ENCODE data around the gene TRIM14. TPM values are rescaled to one million over a fixed set of nuclear protein-coding genes. Genes with fewer than 3 reads are reported as not detected.
"Not testable (repeated sequence)": the region's sequence is repeated elsewhere in the genome, so short reads cannot be mapped to it uniquely, and the experiment has no call there.

Gene TRIM14
- total and polyA plus RNA-seq, 2 donors (not counting 1 experiment from before 2014, with no cell fraction given): 22.5 to 23.9 TPM

- H4K20me1 ChIP-seq (ENCODE audit: control insufficient read depth, insufficient read depth, low read length, poor library complexity, severe bottlenecking): no peaks in the 10 kb centered on the region
- peak overlapping the region; percentile 88 for H3K4me3 Mint-ChIP-seq
- H2AFZ ChIP-seq (ENCODE audit: insufficient read depth, low read depth, low read length, poor library complexity, severe bottlenecking): peak overlapping the region; percentile 97
- peaks cover 11% of the 10 kb centered on the region for H3K79me2 ChIP-seq (ENCODE audit: control insufficient read depth, insufficient read depth, low read length)
- peak overlapping the region; percentile 95 for H3K27ac Mint-ChIP-seq
- no peaks in the 10 kb centered on the region for H3K36me3 ChIP-seq (replicated peaks in 1 of 2; ENCODE audit: control extremely low read depth in 1 of 2, control insufficient read depth in 1 of 2, extremely low read depth in 1 of 2, insufficient read depth in 2 of 2, low read length in 1 of 2)
- peak overlapping the region; percentile 91 for H3K4me2 ChIP-seq (replicated peaks; ENCODE audit: low read depth, low read length, poor library complexity, severe bottlenecking)
- ATAC-seq (ENCODE audit: low read depth) (peak; percentile 43), DNase-seq (peak; percentile 62)
- H3K27me3 Mint-ChIP-seq: no peaks in the 10 kb centered on the region
- POLR2A ChIA-PET: interaction anchor here (0.6 to 4.6 kb wide), 10 partner anchors 9 to 486 kb away, joined by 3 to 24 read pairs (median 4); partner anchors contain the start of genes NANS and TBC1D2
- CTCF ChIA-PET: interaction anchor here (1.0 to 3.4 kb wide), 13 partner anchors 8 to 146 kb away, joined by 3 to 16 read pairs (median 5); partner anchors contain the start of gene TBC1D2
- peak overlapping the region; percentile 47 to 91 (median 82) for H3K4me3 ChIP-seq (ENCODE audit: control extremely low read depth in 1 of 5, extremely low read depth in 1 of 5, insufficient read depth in 1 of 5, low read depth in 2 of 5, low read length in 4 of 5)
- no peaks in the 10 kb centered on the region for H3K9me3 ChIP-seq (ENCODE audit: control extremely low read depth in 1 of 3, control insufficient read depth in 2 of 3, insufficient read depth in 1 of 3, low read length in 2 of 3)
- peaks cover 28 to 33% of the 10 kb centered on the region in 2 donors for H3K4me1 ChIP-seq (ENCODE audit: control insufficient read depth in 2 of 2, insufficient read depth in 2 of 2, low read length in 2 of 2)
- H3K9ac ChIP-seq (ENCODE audit: low read length): peak overlapping the region; percentile 83
- TF ChIP-seq EZH2 (IDR thresholded peaks at IDR 0.05; ENCODE audit: borderline replicate concordance, insufficient read depth, low read depth, low read length, poor library complexity, severe bottlenecking): no peak
- TF ChIP-seq CTCF (IDR thresholded peaks at IDR 0.05): peak; percentile 42
- 33% methylated on average over 4 of the region's 5 CpGs for WGBS (ENCODE audit: insufficient coverage)
- H3K4me1 Mint-ChIP-seq: peaks cover 45% of the 10 kb centered on the region
- intact Hi-C loops (cut with micrococcal nuclease): loop anchor here (1.0 to 5.0 kb wide), 4 partner anchors 10 to 139 kb away; partner anchors contain the start of gene TBC1D2
- no peaks in the 10 kb centered on the region for H3K27me3 ChIP-seq (replicated peaks in 1 of 4; ENCODE audit: control extremely low read depth in 1 of 4, control insufficient read depth in 3 of 4, insufficient read depth in 4 of 4, low read length in 3 of 4)
- peak overlapping the region; percentile 69 to 78 for H3K27ac ChIP-seq (ENCODE audit: low read length in 2 of 2)
- no peaks in the 10 kb centered on the region for H3K9me3 Mint-ChIP-seq (ENCODE audit: insufficient read depth)
Observed at GRCh38 chr9:98117984-98118639, 910 bp downstream of the TRIM14 start.

- intact Hi-C loops (cut with micrococcal nuclease): loop anchor here (5.0 kb wide), 1 partner anchor 140 kb away; the partner anchor contains the start of gene TBC1D2
- H2AFZ ChIP-seq (ENCODE audit: insufficient read depth, low read depth, low read length, poor library complexity, severe bottlenecking); H4K20me1 ChIP-seq (ENCODE audit: control insufficient read depth, insufficient read depth, low read length, poor library complexity, severe bottlenecking); H3K36me3 ChIP-seq (replicated peaks in 1 of 2; ENCODE audit: control extremely low read depth in 1 of 2, control insufficient read depth in 1 of 2, extremely low read depth in 1 of 2, insufficient read depth in 2 of 2, low read length in 1 of 2); H3K27ac ChIP-seq (ENCODE audit: low read length in 2 of 2); H3K27ac Mint-ChIP-seq; H3K4me2 ChIP-seq (replicated peaks; ENCODE audit: low read depth, low read length, poor library complexity, severe bottlenecking); H3K27me3 Mint-ChIP-seq; H3K9ac ChIP-seq (ENCODE audit: low read length); ATAC-seq (ENCODE audit: low read depth); H3K9me3 ChIP-seq (ENCODE audit: control extremely low read depth in 1 of 3, control insufficient read depth in 2 of 3, insufficient read depth in 1 of 3, low read length in 2 of 3); H3K4me3 Mint-ChIP-seq; H3K9me3 Mint-ChIP-seq (ENCODE audit: insufficient read depth); DNase-seq; H3K4me3 ChIP-seq (ENCODE audit: control extremely low read depth in 1 of 5, extremely low read depth in 1 of 5, insufficient read depth in 1 of 5, low read depth in 2 of 5, low read length in 4 of 5); H3K27me3 ChIP-seq (replicated peaks in 1 of 4; ENCODE audit: control extremely low read depth in 1 of 4, control insufficient read depth in 3 of 4, insufficient read depth in 4 of 4, low read length in 3 of 4): not testable (repeated sequence)
- H3K79me2 ChIP-seq (ENCODE audit: control insufficient read depth, insufficient read depth, low read length): peaks cover 11% of the 10 kb centered on the region
- H3K4me1 ChIP-seq (ENCODE audit: control insufficient read depth in 2 of 2, insufficient read depth in 2 of 2, low read length in 2 of 2): peaks cover 28 to 33% of the 10 kb centered on the region in 2 donors
- H3K4me1 Mint-ChIP-seq: peaks cover 45% of the 10 kb centered on the region
- no CpG with 5 or more reads among the region's 6 CpGs for WGBS (ENCODE audit: insufficient coverage)
- ChIA-PET POLR2A (interaction anchor here (2.2 to 4.6 kb wide), 2 partner anchors 8 to 61 kb away, joined by 6 to 24 read pairs; partner anchors contain the start of gene NANS), CTCF (interaction anchor here (1.4 to 2.9 kb wide), 3 partner anchors 16 to 147 kb away, joined by 5 to 16 read pairs (median 16); partner anchors contain the start of gene TBC1D2)
Observed at GRCh38 chr9:98117097-98117496, 1.9 kb downstream of the TRIM14 start.

Measured in B cell (primary cell).